Activated naive CD8-positive, alpha-beta T cell treated with anti-CD3 and anti-CD28 coated beads, Interleukin-2, amount 10 ng/mL, durations not matched to agents 7 days and 5 days (primary cell): ENCODE results near the gene NAXD. TPM values are rescaled to one million over a fixed set of nuclear protein-coding genes. Genes with fewer than 3 reads are reported as not detected.

Source experiments
- total RNA-seq, 2 experiments: library from RNA; stranded (reverse); gene quantifications; one replicate each; pipeline ENCODE4 v1.2.3, GENCODE V29; 2021

Gene NAXD
- total RNA-seq, 2 experiments from 2014 or later: 31.3 TPM

Other genes with a start within 250 kb of the NAXD start
- gene RAB20, start 53.8 kb upstream of the NAXD start, total RNA-seq: 1 to 10 TPM; 8.8 to 9.9 TPM
- gene CARS2, start 90.6 kb downstream of the NAXD start, total RNA-seq: 10 to 100 TPM; 78.9 to 84.8 TPM
- gene ING1, start 98.2 kb downstream of the NAXD start, total RNA-seq: 10 to 100 TPM; 19.5 to 21.1 TPM